ENCODE measurements around the gene ROBO2. TPM values are rescaled to one million over a fixed set of nuclear protein-coding genes. Genes with fewer than 3 reads are reported as not detected.

Gene ROBO2
- total and polyA plus RNA-seq, 5 experiments from 2014 or later, result not detected

DNA sequence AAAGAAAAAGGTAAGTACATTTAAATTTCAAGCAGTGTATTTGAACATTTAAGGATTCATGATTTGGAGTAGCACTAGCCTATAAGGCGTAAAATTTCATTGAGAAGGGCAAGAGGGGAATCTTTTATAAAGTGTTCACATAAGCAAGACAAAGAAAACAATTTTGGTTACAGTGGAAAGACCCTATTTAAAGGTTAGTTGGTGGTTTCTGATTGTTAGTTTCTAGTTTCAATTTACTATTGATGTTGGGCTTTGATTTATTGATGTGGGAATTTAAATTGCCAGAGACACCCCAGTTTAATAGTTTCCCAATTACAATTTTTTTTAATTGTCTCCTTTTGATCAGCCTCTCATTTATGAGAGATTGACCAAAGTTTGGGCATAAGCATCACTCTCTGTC, 19.5 kb downstream of the ROBO2 start:
- Mint-ChIP-seq H3K36me3 (peaks cover 0 to 5% (median 0%) of the 10 kb centered on the region in 3 donors), H3K27ac (no peak overlapping the region), H3K27me3 (no peaks in the 10 kb centered on the region), H3K4me3 (no peak overlapping the region), H3K9me3 (peaks cover 2 to 28% (median 18%) of the 10 kb centered on the region in 9 donors), H3K4me1 (no peaks in the 10 kb centered on the region)
- POLR2A ChIA-PET, result no interaction called here
- no peak for DNase-seq
- ATAC-seq, result no peak

DNA sequence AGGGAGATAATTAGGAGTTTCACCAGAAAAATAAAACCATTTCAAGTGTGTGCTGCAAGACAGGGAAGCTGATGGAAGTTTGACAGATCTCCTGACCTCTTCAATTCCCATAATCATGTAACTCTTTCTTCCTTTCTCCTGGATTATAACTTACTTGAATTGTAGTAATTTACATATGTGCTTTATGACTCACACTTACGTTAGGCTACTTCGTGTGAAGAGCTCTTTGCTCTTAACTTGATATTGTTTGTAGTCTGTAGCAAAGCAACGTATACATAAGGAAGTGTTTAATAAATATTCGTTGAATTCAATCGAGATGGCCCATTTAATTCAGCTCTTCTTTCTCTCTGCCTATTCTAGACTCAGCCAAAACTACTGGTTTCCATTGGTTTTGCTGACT, 23.5 kb downstream of the ROBO2 start:
- H3K27me3 Mint-ChIP-seq, result no peaks in the 10 kb centered on the region
- peaks cover 2 to 27% (median 18%) of the 10 kb centered on the region in 9 donors for H3K9me3 Mint-ChIP-seq
- peaks cover 0 to 5% (median 0%) of the 10 kb centered on the region in 3 donors for H3K36me3 Mint-ChIP-seq
- POLR2A ChIA-PET, result no interaction called here
- ATAC-seq, result no peak
- H3K4me1 Mint-ChIP-seq, result no peaks in the 10 kb centered on the region
- H3K27ac Mint-ChIP-seq, result no peak overlapping the region
- no peak overlapping the region for H3K4me3 Mint-ChIP-seq
- DNase-seq, result no peak

DNA sequence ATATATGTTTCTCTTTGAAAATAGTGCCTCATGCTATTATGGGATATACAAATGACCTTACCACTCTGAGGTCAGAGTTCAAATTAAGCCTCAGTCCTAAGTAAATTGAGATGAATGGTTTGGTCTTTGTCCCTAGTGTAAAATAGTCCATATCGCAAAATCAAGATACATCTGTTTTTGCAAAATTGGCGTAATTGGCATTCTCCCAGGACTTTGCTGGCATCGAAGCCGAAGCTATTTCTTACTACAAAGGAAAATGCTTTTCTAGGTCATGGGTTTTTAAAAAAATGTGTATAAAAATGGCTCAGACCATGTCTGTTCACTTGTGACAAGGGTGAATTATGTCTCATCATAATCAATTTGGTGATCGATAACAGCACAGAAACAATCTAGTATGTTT, 25.9 kb downstream of the ROBO2 start:
- Mint-ChIP-seq H3K4me3 (no peak overlapping the region), H3K27me3 (no peaks in the 10 kb centered on the region), H3K36me3 (peaks cover 0 to 5% (median 0%) of the 10 kb centered on the region in 3 donors), H3K4me1 (no peaks in the 10 kb centered on the region), H3K27ac (no peak overlapping the region), H3K9me3 (peaks cover 0 to 34% (median 14%) of the 10 kb centered on the region in 9 donors)
- no peak for ATAC-seq
- DNase-seq, result no peak
- POLR2A ChIA-PET, result no interaction called here

DNA sequence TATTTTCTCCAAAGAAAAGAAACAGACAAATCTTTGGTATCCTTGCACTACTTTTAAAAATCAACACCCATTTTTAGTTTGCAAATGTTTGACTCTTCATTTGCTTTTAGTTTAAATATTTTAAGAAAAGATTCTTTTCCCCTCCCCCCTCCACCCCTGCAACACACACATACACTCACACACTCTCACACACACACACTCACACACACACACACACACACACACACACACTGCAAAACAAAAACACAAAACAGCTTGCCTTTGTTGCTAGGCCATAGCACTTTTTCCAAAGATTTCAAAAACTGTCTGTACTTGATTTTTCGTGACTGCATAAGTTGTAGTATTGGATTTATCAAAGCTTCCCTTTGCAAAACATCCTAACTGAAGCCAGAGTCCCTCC, 26.9 kb downstream of the ROBO2 start:
- Mint-ChIP-seq H3K4me3 (no peak overlapping the region), H3K9me3 (peaks cover 0 to 30% (median 13%) of the 10 kb centered on the region in 9 donors), H3K36me3 (peaks cover 0 to 5% (median 0%) of the 10 kb centered on the region in 3 donors), H3K4me1 (no peaks in the 10 kb centered on the region), H3K27me3 (no peaks in the 10 kb centered on the region), H3K27ac (no peak overlapping the region)
- POLR2A ChIA-PET, result no interaction called here
- ATAC-seq, result no peak
- no peak for DNase-seq

DNA sequence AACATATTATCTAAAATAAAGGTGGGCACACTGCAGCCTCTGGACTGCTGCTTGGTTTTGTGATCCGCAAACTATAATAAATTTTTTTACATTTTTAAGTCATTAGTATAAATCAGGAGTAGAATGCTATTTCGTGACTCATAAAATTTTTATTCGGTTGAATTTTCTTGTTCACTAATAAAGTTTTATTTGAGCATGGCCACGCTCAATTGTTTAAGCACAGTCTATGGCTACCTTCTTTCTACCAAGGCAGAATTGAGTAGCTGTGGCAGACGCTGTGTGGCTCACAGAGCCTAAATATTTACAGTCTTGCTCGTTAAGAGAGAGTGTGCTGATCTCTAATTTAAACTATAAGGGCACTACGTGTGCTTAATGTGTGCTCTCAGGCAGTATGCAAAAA, 28.9 kb downstream of the ROBO2 start:
- no peak for DNase-seq
- Mint-ChIP-seq H3K4me1 (no peaks in the 10 kb centered on the region), H3K36me3 (peaks cover 0 to under 1% (median 0%) of the 10 kb centered on the region in 3 donors), H3K9me3 (peaks cover 0 to 22% (median 2%) of the 10 kb centered on the region in 9 donors), H3K4me3 (no peak overlapping the region), H3K27me3 (no peaks in the 10 kb centered on the region), H3K27ac (no peak overlapping the region)
- no peak for ATAC-seq
- POLR2A ChIA-PET, result no interaction called here

DNA sequence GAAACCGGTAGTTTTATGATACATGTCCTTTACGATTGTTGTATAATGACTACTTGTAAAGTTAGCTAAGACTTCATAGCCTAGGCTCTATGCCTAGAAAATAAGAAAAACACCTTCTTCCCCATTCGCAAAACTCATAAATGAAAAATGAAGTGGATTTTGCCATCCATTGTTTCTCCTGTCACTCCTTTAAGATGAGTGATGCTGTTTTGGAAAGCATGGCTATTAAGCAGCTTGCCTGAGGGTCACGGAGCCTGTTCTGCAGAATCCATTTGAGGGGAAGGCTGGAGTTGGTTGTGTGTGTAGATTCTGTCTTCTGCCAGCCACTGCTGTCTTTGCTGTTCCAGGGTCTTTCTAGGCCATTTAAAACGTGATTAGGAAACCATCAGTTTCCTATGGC, 31.5 kb downstream of the ROBO2 start:
- H3K36me3 Mint-ChIP-seq, result no peaks in the 10 kb centered on the region
- H3K4me3 Mint-ChIP-seq, result no peak overlapping the region
- POLR2A ChIA-PET, result no interaction called here
- ATAC-seq, result no peak
- DNase-seq, result no peak
- H3K4me1 Mint-ChIP-seq, result no peaks in the 10 kb centered on the region
- H3K27me3 Mint-ChIP-seq, result no peaks in the 10 kb centered on the region
- peaks cover 0 to 18% (median 3%) of the 10 kb centered on the region in 9 donors for H3K9me3 Mint-ChIP-seq
- no peak overlapping the region for H3K27ac Mint-ChIP-seq

DNA sequence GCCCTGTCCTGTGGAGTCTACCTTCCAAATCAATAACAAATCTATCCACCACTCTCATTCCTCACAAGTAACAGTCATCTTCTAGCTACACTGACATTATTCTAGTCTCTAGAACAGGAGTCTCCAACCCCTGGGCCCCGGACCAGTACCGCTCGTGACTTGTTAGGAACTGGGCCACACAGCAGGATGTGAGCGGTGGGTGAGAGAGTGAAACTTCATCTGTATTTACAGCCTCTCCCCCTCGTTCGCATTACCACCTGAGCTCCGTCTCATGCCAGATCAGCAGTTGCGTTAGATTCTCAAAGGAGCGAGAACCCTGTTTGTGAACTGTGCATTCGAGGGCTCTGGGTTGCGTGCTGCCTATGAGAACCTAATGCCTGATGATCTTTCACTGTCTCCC, 31.9 kb downstream of the ROBO2 start:
- no peak overlapping the region for H3K27ac Mint-ChIP-seq
- H3K9me3 Mint-ChIP-seq, result peaks cover 0 to 18% (median 3%) of the 10 kb centered on the region in 9 donors
- H3K36me3 Mint-ChIP-seq, result no peaks in the 10 kb centered on the region
- no peaks in the 10 kb centered on the region for H3K4me1 Mint-ChIP-seq
- no peak for ATAC-seq
- no peak for DNase-seq
- H3K27me3 Mint-ChIP-seq, result no peaks in the 10 kb centered on the region
- no peak overlapping the region for H3K4me3 Mint-ChIP-seq
- POLR2A ChIA-PET, result no interaction called here

DNA sequence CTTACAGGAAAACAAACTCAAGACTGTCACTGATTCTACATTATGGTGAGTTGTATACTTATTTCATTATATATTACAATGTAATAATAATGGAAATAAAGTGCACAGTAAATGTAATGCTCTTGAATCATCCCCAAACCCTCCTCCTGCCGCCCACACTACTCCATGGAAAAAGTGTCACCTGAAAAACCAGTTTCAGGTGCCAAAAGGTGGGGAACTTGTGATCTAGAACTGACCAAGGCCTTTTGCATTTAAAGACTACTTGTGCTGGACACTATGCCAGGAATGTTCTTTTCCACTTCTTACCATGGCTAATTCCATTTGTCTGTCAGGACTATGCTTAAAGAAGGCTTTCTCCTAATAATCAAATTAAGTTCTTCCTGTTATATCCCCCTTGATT, 32.3 kb downstream of the ROBO2 start:
- H3K4me1 Mint-ChIP-seq, result no peaks in the 10 kb centered on the region

DNA sequence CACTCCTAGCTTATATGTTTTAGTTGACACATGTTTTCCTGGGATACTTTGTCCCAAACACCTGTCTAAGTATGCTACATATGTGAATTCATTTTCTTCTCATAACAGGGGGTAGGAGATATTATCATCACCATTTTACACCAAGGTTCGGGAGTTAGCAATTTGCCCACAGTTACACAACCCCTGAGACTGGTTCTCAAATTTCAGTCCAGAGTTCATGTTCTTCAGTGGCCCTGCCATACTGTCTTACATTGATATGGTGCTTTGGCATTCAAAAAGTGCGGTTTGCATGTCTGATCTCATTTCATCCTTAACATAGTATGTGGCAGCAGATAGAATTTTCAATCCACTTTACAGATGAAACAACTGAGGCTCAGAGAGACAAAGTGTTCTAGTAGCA, 38.4 kb downstream of the ROBO2 start:
- ATAC-seq, result no peak
- H3K4me1 Mint-ChIP-seq, result no peaks in the 10 kb centered on the region
- no peaks in the 10 kb centered on the region for H3K36me3 Mint-ChIP-seq
- H3K9me3 Mint-ChIP-seq, result peaks cover 0 to 7% (median 2%) of the 10 kb centered on the region in 9 donors
- POLR2A ChIA-PET, result no interaction called here
- no peak for DNase-seq
- no peaks in the 10 kb centered on the region for H3K27me3 Mint-ChIP-seq
- H3K27ac Mint-ChIP-seq, result no peak overlapping the region
- no peak overlapping the region for H3K4me3 Mint-ChIP-seq

More for the DNA sequence above, 32.3 kb downstream of the ROBO2 start:
- POLR2A ChIA-PET, result no interaction called here
- DNase-seq (no peak), ATAC-seq (no peak)
- H3K27ac Mint-ChIP-seq, result no peak overlapping the region
- H3K9me3 Mint-ChIP-seq, result peaks cover 0 to 18% (median 3%) of the 10 kb centered on the region in 9 donors
- H3K4me3 Mint-ChIP-seq, result no peak overlapping the region
- H3K27me3 Mint-ChIP-seq, result no peaks in the 10 kb centered on the region
- H3K36me3 Mint-ChIP-seq, result no peaks in the 10 kb centered on the region

DNA sequence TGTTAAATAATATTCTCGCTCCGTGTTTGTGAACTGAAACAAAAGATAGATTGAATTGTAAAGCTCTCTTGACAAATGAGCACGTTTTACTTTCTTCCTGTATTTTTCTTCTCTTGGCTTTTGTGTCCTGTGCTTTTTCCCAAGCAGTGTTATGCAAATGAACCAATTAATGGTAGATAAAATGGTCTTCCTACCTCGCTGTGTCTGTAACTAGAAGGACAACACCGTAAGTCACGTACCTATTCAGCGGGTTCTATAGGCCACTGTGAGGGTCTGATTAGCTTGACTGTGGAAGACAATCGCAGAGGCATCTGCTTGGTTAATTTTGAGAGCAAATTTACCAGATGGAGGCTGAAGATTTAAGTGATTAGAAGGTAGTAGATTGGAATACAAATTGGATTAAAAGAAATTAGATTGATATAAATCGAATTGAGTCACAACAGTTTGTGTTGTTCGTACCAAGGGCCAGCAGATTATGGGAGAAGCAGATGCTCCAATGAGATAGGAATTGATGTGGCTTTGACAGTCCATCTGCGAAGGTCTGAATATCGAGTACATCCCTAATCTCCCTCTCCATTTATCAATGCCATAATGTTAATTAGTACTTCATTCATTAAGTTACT, 40.2 kb downstream of the ROBO2 start:
- H3K27me3 Mint-ChIP-seq, result no peaks in the 10 kb centered on the region
- no peaks in the 10 kb centered on the region for H3K4me1 Mint-ChIP-seq
- no peaks in the 10 kb centered on the region for H3K36me3 Mint-ChIP-seq
- H3K9me3 Mint-ChIP-seq, result peaks cover 0 to 13% (median 2%) of the 10 kb centered on the region in 9 donors
- H3K27ac Mint-ChIP-seq, result no peak overlapping the region
- ATAC-seq, result no peak
- DNase-seq, result no peak
- POLR2A ChIA-PET, result no interaction called here
- H3K4me3 Mint-ChIP-seq, result no peak overlapping the region

DNA sequence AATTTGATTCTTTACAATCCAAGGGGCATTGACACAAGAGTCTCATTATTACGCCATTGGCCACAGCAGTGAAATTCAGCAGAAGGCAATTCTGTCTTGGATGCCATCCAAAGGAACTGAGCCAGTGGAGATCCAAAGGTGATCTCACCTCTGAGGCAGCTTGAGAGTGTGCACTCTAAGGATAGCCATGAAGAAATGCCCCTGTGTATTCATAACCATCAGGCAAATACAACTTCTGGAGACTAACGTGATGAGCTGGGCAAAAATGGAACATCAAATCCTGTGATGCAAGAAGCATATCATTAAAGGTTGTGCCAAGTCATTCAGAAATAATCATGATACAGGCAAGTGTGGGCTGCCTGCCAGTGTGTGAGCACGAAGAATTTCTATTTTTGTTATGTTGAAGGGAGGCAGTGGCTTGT, 41.4 kb downstream of the ROBO2 start:
- Mint-ChIP-seq H3K36me3 (no peaks in the 10 kb centered on the region), H3K4me1 (no peaks in the 10 kb centered on the region), H3K27ac (no peak overlapping the region), H3K4me3 (no peak overlapping the region), H3K27me3 (no peaks in the 10 kb centered on the region), H3K9me3 (peaks cover 0 to 13% (median 2%) of the 10 kb centered on the region in 9 donors)
- DNase-seq (no peak), ATAC-seq (no peak)
- POLR2A ChIA-PET, result no interaction called here

DNA sequence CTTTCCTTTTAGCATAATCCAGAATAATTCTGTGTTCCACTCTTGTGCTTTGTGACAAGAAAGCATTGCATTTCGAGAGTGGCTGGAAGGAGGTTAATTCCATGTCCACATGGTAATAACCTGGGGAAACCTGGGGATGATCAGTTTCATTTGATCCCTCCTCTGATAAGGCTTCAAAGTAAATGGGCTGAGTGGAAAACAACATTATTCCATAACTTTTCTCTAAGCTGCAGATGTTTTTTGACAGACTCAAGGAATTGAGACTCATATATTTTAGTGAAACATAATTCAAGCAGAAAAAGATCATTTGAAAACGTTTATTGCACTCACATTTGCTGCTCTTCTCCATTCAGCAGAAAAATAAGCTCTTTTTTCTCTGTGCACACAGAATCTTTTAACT, 44.6 kb downstream of the ROBO2 start:
- peaks cover 0 to 10% (median 0%) of the 10 kb centered on the region in 9 donors for H3K9me3 Mint-ChIP-seq
- no peak overlapping the region for H3K4me3 Mint-ChIP-seq
- H3K4me1 Mint-ChIP-seq, result no peaks in the 10 kb centered on the region
- DNase-seq, result no peak
- POLR2A ChIA-PET, result no interaction called here
- no peak overlapping the region for H3K27ac Mint-ChIP-seq
- no peak for ATAC-seq
- no peaks in the 10 kb centered on the region for H3K27me3 Mint-ChIP-seq
- no peaks in the 10 kb centered on the region for H3K36me3 Mint-ChIP-seq

DNA sequence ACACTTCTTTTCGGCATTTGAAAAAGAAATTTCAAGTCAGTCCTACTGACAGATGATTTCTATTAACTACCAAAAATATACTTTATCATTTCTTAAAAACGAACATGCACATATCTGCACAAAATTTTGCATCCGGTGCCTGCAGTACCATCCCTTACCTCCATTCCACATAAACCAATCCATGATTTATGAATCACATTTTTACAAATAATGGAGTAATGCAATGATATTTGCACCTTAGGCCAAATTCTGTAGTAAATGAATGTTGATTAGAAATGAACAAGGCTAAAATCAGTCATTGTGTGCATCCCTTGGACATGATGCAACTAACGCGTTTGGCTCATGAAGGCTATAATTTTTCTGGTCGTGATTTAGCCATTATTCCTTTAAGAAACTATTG, 46.5 kb downstream of the ROBO2 start:
- no peak for DNase-seq
- Mint-ChIP-seq H3K27me3 (no peaks in the 10 kb centered on the region), H3K36me3 (no peaks in the 10 kb centered on the region), H3K4me1 (no peaks in the 10 kb centered on the region), H3K9me3 (peaks cover 0 to 14% (median 0%) of the 10 kb centered on the region in 9 donors), H3K27ac (no peak overlapping the region), H3K4me3 (no peak overlapping the region)
- ATAC-seq, result no peak
- POLR2A ChIA-PET, result no interaction called here

DNA sequence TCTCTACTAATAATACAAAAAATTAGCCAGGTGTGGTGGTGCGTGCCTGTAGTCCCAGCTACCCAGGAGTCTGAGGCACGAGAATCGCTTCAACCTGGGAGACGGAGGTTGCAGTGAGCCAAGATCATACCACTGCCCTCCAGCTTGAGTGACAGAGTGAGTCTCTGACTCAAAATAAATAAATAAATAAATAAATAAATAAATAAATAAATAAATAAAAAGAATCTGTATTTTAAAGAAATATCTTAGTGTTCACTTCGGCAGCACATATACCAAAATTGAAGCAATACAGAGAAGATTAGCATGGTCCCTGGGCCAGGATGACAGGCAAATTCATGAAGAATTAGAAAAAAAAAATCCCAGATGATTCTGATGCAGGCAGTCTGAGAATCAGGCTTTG, 51.9 kb downstream of the ROBO2 start:
- Mint-ChIP-seq H3K4me3 (no peak overlapping the region), H3K4me1 (no peaks in the 10 kb centered on the region), H3K9me3 (peaks cover under 1 to 14% (median 9%) of the 10 kb centered on the region in 9 donors), H3K27me3 (no peaks in the 10 kb centered on the region), H3K36me3 (no peaks in the 10 kb centered on the region), H3K27ac (no peak overlapping the region)
- ATAC-seq (no peak), DNase-seq (no peak)
- POLR2A ChIA-PET, result no interaction called here

Measured in naive thymus-derived CD8-positive, alpha-beta T cell (primary cell).